NCI-H2081 (cell line): ENCODE measurements around the gene LAPTM4A.
A peak's percentile ranks its signal among the peaks of the same experiment; 100 is the strongest.
"Not testable (repeated sequence)": the region's sequence is repeated elsewhere in the genome, so short reads cannot be mapped to it uniquely, and the experiment has no call there.

Source experiments
- DNase-seq, 2 experiments: peaks; one replicate each; lab custom pipeline; 2025; lab: John Stamatoyannopoulos, UW

The LAPTM4A gene

DNA sequence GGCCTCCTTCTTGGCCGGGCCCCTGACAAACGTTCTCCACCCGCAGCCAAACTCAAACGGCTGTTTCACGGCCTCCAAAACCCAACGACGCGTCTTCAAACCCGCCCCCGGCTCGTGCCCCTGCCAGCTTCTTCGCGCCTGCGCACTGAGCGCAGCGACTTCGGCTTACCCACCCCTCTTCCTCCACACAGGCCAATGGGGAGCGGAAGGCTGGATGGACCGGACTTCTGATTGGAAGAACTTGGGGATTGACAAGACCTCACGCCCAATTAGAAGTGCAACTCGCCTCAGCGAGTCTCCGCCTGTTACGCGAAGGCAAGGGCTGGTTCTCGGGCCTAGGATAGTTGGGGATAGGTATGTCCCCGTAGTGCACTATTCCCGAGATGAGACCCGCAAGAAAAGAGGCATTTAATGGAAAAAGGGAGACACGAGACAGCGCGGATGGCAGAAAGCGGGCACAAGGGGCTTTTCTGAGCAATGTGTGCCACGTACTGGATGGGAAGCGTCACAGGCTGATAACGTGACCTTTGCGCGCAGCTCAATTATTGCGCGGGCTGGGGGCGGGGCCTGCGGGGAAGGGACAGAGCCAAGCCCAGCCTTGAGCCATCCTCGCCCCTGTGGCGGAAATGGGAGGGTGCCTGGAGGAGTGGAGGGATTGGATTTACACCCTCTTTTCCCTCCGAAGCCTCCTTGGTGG, at the start of gene LAPTM4A:
Gene LAPTM4A, minus strand, starts transcription at position 97 of the 697 bp plus-strand sequence. CDS start 108 bp downstream, outside the sequence.
- DNase-seq, result peak; percentile 99 to 100

DNA sequence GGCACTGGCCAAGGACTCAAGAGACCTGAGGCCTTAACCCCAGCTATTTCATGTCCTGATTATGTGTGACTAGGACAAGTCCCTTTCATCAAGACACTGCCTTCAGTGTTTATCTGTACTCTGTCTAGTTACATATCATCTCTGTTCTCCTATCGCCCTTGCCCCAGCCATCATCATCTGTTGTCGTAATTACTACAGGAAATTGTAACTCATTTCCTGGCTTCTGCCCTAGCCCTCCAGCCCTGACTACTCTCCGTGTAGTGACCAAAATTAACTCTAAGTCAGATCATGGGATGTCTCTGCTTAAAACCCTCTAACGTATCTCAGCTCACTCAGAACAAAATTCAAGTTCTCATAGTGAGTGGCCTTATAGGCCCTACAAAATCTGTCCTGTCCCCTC, 49.3 kb upstream of the LAPTM4A start:
- DNase-seq, result no peak

DNA sequence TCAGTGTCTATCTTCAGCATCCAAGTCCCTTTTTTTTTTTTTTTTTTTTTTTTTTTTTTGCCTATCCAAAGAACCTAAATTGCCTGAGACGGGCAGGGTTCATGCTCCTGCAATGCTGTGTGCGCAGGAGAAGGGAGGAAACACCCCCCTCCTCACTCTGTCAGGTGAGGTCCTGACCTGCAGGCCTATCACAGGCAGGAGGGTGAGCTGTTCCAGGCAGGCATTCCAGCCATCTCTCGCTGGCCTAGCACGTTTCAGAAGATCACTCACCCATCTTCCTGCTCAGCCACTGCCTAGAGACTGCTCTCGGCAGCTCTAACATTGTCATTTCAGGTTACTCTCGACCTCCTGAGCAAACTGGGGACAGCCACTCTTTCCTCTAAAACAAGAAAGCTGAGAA, 48.4 kb upstream of the LAPTM4A start:
- DNase-seq, result no peak

DNA sequence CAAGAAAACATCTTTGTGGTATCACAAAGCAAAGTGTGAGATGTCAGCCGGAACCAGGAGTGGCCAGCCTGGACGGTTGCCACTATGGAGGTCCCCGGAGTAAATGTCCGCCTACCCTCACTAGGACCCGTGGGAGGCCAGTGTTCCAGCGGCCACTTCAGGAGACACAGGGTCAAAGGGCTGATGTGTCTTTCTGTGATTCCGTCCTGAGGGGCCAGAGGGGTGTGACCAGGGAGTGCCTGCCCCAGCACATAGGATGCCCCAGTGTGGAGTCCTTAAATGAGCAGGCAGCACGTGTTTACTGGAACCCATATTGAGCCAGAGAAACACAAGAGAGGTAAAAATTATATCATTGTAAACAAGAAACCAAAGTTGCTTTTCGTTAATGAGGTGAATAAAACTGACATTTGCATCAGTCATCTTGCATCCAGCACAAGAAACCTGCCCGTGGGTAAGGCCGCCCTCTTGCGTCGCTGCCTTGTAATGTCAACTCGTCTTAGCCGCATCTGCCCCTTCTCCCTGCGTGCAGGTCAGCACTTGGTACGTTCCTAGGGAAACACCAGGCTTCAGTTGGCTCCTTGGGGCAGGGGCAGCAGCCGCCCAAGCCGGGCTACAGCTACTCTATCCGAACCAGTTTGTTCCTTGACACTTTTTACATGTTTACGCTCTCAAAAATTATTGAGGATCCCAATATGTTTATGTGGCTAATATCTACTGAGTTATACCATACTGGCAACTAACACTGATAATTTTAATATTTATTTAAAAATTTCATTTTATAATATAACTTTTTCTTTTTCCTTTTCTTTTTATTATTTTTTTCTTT, 46.7 kb upstream of the LAPTM4A start:
- DNase-seq, result peak; percentile 84 to 85

DNA sequence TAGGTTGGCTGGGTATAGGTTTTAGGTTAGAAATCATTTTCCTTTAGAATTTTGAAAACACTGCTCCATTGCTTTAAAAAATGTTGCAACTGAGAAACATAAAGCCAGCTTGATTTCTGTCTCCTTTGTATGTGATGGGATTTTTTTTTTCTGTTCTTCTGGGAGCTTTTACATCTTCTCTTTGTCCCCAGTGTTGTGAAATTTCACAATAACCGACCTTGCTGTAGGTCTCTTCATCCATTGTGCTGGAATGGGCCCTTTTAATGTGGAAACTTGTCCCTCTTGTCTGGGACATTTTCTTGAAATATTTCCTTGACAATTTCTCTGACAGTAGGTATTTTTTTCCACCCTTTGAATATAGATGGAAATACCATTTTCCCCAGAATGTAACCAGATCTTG, 44.0 kb upstream of the LAPTM4A start:
- no peak for DNase-seq

DNA sequence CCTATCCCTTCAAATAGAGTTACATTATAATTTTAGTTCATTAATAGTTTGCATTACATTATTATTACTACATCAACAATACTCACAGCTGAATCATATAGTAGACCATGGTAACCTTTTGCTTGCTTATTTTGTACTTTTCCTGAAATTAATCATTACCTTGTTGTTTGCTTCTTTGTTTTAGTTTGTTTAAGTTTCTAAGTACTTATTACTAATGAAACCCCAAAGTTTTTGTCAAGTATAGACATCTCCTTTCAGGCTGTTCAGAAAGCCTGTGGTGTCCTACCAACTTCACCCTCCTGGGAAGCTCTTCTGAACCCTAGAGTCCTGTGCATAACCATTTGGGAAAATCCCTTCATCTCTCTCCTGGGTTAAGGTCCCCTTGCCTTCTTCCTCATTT, 43.5 kb upstream of the LAPTM4A start:
- DNase-seq, result no peak

DNA sequence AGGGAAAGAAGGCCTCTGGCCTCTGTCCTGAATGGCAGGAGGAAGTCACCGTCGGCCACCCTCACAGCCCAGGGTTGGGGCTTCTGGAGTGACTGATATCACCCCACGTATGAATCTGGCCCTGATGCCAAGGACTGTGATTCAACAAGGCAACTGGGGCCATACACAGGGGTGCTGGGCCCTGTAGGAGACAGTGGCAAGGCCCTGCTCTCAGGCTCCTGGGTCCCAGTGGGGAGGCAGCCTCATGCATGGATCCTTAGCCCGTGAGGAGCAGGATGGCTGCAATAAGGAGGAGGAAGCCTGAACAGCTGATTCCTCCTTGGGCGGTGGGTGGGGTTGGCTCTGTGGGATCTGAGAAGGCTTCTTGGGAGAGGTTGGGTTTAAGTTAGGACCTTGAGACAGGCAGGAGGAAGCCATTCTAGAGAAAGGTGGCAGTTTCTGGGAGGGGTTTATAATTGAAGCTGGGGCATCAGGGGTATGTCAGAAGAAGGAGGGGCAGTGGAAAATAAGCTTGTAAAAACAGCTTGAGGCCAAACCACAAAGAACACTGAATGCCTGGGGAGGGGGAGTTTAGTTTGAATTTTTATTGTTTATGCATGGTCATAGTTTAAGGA, 42.8 kb upstream of the LAPTM4A start:
- no peak for DNase-seq

DNA sequence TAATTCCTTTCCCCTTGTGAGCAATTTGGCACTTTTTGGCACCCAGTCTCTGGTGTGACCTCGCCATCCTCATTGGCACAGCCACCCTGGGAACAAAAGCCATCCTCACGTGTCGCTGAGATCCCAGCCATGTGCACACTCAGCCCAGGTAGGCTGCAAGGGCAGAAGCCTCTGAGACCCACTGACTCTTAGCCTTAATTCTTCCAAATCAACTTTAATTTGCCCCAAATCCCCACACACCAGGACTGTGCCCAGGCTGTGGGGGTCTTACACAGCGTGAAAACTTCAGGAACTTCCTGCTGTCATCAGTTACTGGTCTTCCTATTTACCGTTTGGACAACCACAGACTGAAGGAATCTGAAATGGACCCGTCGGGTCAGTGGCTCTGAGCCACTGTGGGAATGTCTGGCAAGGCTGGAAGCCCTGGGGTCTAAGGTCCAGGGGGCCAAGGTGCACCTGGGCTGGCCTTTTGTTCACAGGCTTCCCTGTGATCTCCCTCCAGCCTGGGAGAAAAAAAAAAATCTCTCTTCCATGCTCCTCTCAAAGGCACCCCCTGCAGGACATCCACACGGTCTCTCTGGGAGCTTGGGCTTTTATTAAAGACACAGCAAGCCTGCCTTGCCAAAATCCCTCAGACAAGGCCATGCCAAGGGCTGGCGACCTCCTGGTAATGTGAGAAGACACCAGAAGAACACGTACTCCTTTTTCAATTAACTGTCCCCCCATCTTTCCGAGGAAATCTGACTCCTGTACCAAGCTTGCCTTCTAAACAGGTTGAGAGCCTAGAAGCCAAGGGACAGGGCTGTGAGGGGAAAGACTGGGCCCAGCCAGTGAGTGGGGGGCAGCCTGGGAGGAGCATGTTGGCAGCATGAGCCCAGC, 42.1 kb upstream of the LAPTM4A start:
- peak; percentile 14 to 32 for DNase-seq

DNA sequence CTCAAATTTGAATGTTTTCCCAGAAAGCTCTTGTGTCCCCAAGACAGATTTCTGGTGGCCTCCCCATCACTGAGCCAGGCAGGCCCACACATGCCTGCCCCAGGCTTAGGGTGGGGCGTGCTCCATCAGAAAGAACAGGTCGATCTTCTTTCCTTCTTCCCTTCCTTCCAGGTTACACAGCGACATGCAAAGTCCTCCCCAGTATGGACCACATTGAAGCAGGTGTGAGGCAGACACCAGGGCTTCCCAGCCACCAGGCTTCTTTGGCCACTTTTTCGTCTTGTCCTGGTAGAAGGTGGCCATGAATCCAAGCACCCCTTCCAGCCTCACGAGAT, 41.4 kb upstream of the LAPTM4A start:
- no peak for DNase-seq

DNA sequence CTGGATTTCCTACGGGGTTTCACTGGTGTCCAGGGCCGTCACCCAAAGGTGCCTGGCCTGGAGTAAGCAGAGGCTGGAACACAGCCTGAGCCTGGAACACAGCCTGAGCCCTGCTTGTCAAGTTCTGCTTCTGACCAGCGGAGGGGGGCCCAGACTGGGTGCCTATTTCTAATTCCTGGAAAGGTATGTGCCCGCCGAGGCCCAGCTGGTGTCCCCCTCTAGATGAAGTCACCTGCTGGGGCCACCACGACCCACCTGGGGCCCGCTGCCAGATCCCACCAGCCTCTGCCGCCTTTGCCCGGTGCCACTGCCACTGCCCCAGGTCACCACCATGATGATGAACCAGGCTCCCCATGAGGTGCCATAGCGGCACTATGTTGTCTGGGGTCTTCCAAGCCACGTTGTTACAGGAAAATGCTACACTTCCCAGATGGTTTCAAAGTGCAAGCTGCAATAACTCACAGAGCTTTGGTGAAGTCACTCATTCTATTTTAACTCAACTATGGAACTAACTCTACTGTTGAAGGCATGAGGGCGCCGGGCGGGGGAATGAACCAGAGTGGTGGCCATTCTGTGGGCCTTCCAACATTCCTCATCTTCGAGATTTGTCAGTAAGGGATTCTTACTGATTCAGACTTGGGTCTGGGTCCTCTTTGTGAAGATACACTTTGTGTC, 40.9 kb upstream of the LAPTM4A start:
- DNase-seq, result no peak

DNA sequence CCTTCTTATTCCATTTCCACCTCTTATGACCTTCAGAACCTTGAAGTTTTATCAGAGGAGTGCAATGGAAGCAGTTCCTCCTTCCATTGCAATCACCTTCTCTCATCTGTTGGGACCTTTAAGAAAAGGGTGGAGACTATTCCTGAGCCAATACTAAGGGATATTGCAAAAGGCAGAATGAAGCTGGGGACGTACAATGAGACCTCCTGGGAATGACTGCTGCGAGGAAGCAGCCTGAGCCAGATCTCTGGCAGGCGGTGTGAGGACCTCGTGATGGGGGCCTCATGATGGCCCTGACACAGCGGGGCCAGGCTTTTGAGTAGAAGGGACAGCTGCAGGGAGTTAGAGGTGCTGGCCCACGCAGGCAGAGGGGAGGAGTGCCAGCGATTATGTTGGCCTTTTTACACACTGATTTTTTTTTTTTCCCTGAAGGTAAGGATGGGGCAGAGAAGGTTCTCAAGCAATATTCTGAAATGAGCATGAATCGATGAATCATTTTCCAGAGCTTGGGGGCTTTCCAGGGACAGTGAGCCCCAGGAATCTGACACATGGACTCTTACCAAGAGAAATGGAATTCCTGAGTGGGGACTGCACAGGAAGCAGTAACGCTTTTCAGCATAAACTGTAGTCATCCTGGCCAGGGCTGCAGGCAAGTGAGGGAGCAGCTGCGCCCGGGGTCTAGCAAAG, 40.0 kb upstream of the LAPTM4A start:
- DNase-seq, result no peak

DNA sequence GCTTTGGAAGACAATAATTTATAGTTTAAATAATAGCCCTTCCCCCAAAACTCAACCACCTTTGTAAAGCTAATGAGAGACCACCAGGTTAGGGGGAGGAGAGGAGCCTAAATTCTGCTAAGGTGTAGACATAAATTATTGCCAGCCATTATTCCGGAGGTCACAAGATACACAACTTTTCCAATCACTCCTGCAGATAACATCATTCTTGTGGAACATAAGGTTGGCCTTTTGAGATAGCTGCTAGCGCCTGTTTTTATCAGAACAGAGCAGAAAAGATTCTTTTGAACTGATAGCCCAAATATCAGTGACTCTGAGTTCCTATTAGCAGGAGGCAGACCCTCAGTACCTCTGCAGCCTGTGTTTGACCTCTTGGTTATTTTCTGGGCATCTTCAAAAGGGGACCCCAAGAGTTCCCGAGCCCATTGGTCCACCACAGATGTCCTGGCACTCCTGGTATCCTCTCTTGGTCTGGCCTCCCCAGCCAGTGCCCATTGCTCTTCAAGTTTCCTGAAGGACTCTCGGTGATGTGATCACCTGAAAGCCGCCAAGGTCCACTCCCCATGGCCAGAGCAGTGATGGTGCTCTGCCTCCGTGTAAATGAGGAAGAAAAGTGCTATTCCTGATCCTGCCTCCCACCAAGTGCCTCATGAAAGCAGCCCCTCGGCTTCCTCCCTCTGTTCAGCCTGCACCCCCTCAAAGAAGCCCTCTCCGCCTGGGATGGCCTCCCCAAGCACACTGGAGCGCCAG, 38.5 kb upstream of the LAPTM4A start:
- DNase-seq, result no peak

DNA sequence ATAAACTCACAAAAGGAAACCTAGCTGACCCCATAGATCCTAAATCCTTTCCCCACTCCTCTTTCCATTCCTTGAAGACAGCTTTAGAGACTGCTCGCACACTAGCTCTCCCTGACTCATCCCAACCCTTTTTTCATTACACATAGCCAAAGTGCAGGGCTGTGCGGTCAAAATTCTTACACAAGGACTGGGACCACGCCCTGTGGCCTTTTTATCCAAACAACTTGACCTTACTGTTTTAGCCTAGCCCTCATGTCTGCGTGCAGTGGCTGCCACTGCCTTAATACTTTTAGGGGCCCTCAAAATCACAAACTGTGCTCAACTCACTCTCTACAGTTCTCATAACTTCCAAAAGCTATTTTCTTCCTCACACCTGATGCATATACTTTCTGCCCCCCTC, 34.5 kb upstream of the LAPTM4A start:
- not testable (repeated sequence) for DNase-seq

DNA sequence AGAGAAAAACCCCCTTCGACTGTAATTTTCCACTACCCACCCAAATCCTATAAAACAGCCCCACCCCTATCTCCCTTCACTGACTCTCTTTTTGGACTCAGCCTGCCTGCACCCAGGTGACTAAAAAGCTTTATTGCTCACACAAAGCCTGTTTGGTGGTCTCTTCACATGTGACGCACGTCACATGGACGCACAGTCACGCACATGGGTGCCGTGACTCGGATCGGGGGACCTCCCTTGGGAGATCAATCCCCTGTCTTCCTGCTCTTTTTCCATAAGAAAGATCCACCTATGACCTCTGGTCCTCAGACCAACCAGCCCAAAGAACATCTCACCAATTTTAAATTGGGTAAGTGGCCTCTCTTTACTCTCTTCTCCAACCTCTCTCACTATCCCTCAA, 31.4 kb upstream of the LAPTM4A start:
- DNase-seq, result not testable (repeated sequence)

DNA sequence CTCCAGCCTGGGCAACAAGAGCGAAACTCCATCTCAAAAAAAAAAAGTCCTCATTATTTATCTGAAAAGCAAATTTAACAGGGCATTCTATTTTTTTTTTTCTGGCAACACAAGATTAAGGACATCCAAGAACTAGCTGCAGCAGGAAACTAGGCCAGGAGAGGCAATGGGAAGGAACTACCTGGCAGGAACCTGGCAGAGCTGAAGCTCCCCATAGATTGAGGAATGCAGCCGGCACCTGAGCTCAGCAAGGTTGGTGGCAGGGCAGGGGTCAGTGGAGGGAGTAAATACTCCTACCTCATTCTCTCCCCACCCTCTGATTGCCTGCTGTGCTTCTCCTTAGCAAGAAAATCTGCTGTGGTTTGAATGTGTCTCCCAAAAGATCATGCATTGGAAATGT, 30.4 kb upstream of the LAPTM4A start:
- no peak for DNase-seq

DNA sequence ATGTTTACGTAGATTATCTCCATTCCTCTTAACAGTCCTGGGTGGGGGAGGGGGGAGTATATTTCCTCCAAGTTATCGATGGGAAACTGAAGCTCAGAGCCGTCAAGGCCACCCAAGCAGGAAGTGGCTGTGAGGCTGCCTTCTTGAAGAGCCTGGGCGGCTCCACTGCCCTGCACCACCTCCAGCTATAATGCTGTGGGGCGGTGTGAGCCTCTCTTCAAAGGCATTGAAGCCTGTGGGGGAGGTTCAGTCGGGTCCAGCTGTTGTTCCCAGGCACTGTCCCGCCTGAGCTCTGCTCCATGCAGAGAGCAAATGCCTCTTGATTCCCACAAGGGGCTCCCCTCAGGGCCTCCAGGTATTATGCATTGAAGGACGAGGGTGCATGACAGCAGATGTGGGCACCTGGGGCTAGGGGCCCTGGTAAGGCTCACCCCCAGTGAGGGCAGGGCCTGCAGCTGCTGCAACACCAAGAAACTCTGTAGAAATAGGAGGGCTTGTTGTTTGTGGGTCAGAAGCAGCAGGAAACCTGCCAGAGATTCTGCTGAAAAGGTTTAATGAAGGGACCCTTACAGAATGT, 29.5 kb upstream of the LAPTM4A start:
- no peak for DNase-seq

DNA sequence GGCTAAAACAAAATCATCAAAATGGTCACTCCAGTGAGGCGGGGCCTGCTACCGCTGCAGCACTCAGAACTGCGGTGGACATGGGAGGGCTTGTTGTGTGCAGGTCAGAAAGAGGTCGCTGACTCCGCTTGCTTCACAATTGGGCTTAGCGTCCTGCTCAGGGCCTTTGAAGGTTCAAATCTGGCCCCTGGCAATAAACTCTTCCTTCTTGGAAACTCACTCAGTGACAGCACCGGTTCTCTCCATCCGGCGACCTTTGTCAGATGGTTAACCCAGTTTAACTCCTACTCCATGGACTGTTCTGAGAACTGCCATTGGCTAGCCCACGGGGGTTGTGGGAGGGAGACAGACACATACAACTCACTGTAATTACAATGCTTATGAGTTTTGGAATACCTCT, 29.0 kb upstream of the LAPTM4A start:
- DNase-seq, result no peak

DNA sequence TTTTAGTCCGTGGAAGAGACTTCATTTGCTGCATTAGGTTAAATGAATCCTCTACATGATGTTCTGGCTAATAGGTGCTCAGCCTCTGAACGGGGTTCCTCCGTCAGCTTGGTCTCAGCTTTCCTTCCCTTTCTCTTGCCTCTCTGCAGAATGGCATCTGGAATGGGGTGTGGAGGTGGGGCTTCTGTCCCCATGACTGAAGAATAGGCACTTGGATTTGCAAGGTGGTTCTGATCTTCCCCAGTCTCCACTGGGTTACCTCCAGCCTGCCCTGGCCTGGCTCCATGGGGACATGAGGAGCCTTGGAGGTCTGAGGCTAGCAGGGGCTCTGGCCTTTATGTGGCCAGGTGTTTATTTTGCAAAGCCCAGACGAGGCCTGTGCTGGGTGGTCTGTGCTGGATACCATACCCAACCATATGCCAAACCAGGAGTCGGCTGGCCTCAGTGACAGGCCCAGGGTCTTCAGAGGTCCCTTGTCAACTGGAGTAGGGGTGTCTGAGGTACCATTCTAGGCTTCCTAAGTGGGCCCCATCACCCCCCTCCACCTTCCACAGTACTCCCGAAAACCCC, 28.2 kb upstream of the LAPTM4A start:
- DNase-seq, result no peak

DNA sequence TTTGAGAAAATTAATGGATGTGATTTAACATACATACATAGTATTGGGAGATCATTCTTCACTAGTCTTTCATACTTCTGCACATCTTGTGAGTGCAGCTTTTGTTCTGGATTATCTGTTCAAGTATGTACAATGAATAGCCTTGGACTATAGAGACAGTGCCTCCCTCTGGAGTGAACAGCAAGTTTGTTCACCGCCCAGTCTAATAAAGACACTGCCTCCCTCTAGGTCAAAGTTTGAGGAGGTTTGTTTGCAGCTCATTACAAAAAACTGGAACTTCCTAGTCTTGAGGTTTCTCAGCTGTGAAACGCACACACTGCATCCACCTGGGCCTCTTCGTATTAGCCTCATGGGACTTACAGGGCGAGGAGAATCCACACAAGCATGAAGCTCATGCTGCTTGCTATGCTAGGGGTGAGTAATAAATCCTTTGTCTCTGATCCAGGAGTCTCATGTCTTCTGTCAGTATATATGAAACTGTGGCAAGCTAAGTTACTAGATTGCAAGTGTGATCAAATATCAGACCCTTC, 26.0 kb upstream of the LAPTM4A start:
- DNase-seq, result no peak
